HG03565 (cell line): ENCODE data around the gene BCL11A.

ENCODE experiments used
- ATAC-seq: cut with Tn5 transposase; IDR thresholded peaks from one replicate; pipeline ENCODE4 v1.9.1; 2021; ENCODE audit warnings: mild to moderate bottlenecking, moderate library complexity; ENCODE audit not compliant: unreplicated experiment

Gene BCL11A

DNA sequence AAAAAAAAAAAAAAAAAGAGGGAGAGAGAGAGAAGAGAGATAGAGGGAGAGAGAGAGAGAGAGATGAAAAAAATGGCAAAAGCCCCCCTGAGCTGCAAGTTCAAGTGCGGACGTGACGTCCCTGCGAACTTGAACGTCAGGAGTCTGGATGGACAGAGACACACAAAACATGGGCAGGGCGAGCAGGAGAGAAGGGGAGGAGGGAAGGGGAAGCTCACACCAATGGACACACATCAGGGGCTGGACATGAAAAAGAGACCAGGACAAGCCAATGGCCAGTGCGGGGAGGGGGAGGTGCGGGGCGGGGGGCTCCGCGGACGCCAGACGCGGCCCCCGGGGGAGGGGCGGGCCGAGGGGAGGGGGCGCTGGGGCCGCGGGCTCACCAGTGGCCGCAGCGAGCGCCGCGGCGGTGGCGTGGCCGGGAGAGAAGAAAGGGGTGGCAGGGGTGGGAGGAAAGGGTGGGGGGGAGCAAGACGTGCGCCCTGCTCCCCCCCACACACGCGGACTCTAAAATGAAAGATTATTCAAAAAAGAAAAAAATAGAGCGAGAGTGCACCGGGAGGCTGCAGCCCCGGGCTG lies at the start of gene BCL11A:
Gene BCL11A (minus strand): TSS at position 160 of the 579 bp plus-strand sequence. CDS start 384 bp downstream, outside the sequence.
- no peak for ATAC-seq

DNA sequence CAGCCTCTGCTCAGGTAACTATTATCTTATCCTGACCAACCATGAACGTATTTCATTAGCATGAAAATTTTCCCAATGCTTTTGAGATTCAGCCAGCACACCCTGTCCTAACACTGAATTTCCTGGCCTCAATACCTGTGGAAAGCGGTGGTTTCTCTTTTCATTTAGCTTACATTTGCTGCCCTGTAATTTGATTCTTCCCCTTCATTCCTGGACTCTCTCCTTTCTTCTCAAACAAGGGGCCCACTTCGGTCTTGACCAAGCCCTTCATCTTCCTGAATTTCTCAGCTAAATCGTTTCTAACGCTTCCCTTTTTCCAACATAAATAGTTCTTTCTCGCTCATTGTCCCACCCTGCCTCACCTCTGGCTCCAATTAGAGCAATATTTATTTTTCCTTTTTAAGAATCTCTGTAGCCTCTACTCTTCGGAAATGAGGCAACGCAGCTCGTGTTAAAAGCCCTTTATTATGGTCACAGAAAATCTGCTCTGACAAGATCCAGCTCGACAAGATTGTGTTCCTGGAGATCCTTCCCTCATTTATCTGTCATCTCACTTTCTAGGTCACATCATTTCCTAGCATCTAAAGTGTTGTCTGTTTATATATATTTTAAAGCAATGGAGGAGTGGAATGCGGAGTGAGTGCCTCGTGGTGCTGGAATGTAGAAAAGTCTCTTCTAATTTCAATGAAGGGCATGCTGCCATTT lies 49.5 kb upstream of the BCL11A start:
- ATAC-seq: no peak

- no peak for ATAC-seq
Observed at GRCh38 chr2:60602388-60602787, 48.9 kb upstream of the BCL11A start.

DNA sequence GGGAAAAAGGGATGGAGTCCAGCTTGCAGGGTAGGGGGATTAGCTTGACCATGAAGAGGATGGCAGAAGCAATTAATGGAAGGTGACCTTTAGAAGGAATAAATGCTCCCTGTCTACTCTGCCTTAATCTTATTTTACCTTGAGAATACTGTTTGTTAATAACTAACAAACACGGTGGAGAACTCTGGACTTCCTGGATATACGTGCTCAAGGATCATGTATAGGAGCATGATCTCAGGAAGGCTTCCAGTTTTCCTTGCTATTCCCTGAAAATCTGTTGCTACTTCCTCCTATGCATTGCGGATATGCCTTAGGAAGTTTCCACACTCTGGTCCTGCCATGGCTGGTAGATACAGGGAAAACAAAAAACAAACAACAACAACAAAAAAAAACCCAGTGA lies 44.8 kb upstream of the BCL11A start:
- ATAC-seq: no peak

DNA sequence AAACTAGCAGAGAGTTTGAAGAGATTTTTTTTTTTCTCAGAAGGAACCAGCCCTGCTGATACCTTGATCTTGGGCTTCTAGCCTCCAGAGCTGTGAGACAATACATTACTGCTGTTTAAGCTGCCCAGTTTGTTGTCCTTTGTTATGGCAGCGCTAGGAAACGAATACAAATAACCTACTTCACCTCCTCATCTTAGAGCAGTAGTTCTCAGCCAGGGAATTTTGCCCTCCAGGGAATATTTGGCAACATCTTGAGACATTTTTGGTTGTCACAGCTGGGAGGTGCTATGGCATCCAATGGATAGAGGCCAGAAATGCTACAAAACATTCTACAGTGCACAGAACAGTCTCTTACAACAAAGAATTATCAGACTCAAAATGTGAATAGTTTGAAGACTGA lies 43.9 kb upstream of the BCL11A start:
- ATAC-seq: no peak

DNA sequence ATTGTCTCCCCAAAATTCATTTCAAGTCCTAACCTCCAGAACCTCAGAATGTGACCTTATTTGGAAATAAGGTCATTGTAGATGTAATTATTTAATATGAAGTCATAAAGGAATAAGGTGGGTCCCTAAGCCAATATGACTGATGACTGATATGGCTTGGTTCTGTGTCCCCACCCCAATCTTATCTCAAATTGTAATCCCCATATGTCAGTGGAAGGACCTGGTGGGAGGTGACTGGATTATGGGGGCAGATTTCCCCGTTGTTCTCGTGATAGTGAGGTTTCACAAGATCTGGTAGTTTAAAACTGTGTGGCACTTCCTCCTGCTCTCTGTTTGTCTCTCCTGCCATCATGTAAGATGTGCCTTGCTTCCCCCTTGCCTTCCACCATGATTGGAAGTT lies 43.0 kb upstream of the BCL11A start:
- no peak for ATAC-seq

- ATAC-seq: no peak
Observed at GRCh38 chr2:60595953-60596352, 42.5 kb upstream of the BCL11A start.

DNA sequence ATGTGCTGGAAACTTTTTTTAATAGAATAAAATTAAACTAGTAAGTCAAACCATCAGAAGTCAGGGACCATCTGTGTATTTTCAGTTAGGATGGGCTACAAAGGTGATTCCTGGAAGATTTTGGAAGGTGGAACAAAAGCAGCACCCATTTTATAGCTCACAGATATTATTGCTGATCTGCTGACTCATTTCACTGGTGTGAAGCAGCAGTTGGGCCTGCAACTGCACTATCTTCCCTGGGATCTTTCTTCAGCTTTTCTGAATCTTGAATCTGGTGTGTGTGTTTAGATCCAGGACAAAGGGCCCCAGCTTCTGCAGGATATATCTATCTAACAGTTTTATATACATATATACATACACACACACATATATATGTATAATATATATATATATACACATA lies 35.6 kb upstream of the BCL11A start:
- ATAC-seq: no peak

DNA sequence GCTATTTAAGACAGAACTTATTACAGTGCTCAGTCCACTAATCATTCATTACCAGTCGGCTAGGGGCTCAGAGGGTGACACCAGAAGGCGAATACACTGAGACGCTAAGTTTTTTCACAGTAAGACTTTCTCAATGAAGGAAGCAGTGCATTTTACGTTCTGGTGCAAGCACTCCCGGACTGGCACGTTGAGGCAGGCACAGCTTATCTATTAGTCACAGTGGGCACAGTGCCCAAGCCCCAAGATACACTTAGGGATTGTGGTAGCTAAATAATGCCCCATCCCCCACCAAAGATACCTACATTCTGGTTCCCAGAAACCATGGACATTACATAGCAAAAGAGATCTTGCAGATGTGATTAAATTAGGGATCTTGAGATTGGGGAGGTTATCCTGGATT lies 32.6 kb upstream of the BCL11A start:
- no peak for ATAC-seq

DNA sequence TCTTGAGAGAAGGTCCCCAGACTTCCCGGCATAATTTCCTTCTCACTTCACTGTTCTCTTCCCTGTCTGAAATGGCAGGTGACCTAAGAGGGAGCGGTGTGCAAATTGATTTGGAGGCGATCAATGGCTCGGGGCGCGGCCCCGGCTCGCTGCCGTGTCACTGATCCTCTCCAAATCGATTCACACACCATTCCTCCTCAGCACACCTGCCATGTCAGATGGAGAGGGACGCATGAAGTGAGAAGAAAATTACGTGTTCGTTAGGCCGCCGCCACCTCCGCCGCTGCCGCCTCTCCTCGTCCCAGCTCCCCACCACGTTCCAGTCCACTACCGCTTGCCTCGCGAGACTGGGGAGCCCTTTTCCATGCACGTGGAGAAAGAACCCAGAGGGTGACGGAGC lies 31.8 kb upstream of the BCL11A start:
- no peak for ATAC-seq

DNA sequence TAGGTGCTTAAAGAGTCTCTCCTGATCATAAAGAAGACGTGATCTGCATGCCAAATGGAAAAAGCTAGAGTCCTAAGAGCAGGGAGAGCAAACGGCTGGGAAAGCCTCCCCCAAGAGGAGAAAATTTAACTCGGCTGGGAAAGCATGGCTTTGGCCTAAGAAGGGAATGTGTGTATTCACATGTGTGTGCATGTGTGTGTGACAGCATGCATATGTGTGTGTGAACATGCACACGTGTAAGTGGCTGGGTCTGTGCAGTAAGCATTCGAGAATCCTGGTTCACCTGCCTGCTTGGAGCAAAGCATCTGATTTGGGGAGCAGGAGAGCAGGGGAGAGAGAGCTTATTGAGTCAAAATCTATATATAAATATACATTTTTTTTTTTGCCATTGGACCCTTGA lies 30.1 kb upstream of the BCL11A start:
- no peak for ATAC-seq

GRCh38 chr2:60581433-60582282 lies 28.2 kb upstream of the BCL11A start:
- peak; percentile 93 for ATAC-seq

- ATAC-seq: no peak
Observed at GRCh38 chr2:60577682-60578283, 24.3 kb upstream of the BCL11A start.

DNA sequence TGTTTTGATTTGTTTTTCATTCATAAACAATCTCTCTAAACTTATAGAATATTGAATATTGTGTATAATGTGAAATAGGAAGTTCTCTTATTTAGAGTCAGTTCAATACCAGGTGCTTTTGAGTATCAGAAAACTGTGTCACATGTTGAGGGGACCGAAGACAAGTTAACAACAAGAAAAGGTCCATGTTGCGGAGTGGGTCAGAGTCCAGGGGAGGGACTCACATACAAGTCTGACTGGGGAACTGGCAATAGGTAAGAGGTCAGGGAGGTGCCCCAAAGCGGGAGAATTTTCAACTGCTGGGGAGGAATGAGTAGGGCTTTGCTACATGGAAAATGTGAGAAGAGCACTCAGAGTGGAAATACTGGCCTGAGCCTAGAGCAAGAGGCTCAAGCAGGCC lies 19.8 kb upstream of the BCL11A start:
- ATAC-seq: no peak

- no peak for ATAC-seq
Observed at GRCh38 chr2:60570251-60570650, 16.8 kb upstream of the BCL11A start.

DNA sequence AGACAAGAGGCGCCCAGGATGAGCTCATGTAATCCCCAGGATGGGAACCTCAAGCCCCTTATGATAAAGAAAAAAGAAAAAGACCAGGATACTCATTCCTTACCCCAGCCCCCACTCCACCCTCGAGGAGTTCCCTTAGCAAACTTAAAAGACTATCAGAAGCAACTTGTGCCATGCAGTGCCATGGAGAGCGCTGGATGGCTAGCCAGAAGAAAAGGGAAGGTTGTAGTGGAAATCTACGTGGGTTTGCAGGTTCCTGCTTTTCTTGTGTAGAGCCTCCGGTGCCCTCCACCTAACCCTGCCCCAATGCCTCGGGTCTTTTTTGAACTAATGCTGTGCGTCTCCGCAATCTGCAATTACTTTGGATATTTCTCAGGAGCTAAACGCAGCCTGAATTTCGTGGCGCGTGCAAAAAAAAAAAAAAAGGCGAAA lies 16.2 kb upstream of the BCL11A start:
- ATAC-seq: no peak

- no peak for ATAC-seq
Observed at GRCh38 chr2:60567919-60568768, 14.7 kb upstream of the BCL11A start.

DNA sequence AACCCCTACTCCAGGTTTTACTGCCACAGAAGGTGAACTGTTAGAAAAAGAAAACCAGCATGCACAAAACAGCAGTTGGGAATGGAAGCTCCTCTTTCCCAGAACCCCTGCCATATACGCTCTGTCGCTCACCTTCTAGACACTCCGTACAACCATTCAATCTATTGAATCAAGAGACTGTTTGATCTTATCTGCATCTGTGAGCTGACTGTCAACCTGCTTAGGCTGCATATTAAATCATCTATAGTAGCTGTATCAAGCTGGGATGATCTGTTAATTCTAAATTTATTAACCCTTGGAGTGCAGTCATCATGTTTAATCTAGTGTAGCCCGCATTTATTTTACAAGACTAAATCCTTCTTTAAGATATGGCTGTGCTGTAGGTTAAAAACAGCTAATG lies 13.6 kb upstream of the BCL11A start:
- no peak for ATAC-seq

DNA sequence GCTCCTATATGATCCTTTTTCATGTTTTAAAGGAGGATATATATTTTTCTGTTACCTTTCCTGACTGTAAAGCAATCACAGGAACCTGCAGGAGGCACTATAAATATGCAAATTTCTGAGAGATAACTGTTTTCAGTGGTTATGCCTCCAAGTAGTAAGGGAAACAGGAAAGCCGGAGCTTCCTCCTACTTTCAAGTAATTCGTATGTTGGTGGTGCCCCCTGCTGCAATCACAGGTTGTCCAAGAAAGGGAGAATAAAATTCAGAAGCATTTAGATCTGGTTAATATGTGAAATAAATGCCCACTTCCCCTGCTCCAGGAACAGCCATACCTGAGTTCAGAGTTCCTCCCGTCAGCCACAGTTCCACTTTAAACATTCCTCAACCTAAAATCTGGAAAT lies 12.0 kb upstream of the BCL11A start:
- ATAC-seq: no peak
